ENCODE measurements around the gene AUTS2.

The AUTS2 gene

DNA sequence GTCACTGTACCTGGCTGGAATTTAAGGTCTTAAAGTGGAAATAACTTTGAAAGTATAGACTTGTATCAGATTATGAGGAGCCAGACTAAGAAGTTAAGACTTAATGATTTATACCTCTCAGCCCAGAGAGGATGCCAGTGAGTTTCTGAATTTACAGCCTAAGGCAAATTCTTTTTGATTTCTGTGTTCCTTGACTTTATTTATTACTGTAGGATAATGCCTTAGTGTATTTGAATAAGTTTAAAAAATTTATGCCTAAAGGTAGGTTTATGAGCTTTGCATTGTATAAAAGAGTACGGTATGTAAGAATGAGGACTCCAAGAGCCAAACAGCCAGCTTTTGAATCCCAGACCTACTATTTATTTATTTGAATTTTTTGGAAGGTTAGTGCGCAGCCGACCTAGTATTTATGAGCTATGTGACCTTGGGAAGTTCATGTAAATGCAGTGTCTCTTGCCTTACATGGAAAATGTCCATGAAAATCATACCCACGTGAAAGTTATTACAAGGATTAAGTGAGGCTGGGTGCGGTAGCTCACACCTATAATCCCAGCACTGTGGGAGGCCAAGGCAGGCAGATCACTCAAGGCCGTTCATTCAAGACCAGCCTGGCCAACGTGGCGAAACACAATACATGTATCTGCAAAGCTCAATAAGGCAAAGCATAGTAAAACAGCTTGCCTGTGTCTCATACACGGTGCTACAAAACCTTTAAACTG is 174.6 kb downstream of the AUTS2 start:
- H3K4me2 ChIP-seq (ENCODE audit: low read depth, low read length, poor library complexity, severe bottlenecking) = no peak overlapping the region
- H3K27me3 ChIP-seq (ENCODE audit: low read length) = no peaks in the 10 kb centered on the region
- no peaks in the 10 kb centered on the region for H3K9me2 ChIP-seq (replicated peaks; ENCODE audit: insufficient read depth, low read length)
- peaks cover 18% of the 10 kb centered on the region for H4K20me1 ChIP-seq (ENCODE audit: low read depth, low read length)
- no peak overlapping the region for H2AFZ ChIP-seq (ENCODE audit: low read depth, low read length, severe bottlenecking)
- peaks cover 19% of the 10 kb centered on the region; the same call in 1 of the 2 replicates for H3K79me2 ChIP-seq (ENCODE audit: insufficient read depth, low read length)
- no peak overlapping the region for H3K9ac ChIP-seq (ENCODE audit: low read length)
- H3F3A ChIP-seq (ENCODE audit: insufficient read depth) = no peaks in the 10 kb centered on the region
- no peak for TF ChIP-seq EZH2phosphoT487 (conservative IDR thresholded peaks at IDR 0.05; ENCODE audit: low read length)
- no peak for TF ChIP-seq CTCF (IDR thresholded peaks at IDR 0.05; ENCODE audit: insufficient read depth, low read length, poor library complexity, severe bottlenecking)
- H3K36me3 ChIP-seq (ENCODE audit: low read length) = no peaks in the 10 kb centered on the region
- no peaks in the 10 kb centered on the region for H3K9me3 ChIP-seq (ENCODE audit: insufficient read depth, low read length)
- no peak overlapping the region for H3K4me3 ChIP-seq (ENCODE audit: insufficient read depth, low read length, poor library complexity, severe bottlenecking)
- H3K27ac ChIP-seq (ENCODE audit: low read depth, low read length) = no peak overlapping the region

DNA sequence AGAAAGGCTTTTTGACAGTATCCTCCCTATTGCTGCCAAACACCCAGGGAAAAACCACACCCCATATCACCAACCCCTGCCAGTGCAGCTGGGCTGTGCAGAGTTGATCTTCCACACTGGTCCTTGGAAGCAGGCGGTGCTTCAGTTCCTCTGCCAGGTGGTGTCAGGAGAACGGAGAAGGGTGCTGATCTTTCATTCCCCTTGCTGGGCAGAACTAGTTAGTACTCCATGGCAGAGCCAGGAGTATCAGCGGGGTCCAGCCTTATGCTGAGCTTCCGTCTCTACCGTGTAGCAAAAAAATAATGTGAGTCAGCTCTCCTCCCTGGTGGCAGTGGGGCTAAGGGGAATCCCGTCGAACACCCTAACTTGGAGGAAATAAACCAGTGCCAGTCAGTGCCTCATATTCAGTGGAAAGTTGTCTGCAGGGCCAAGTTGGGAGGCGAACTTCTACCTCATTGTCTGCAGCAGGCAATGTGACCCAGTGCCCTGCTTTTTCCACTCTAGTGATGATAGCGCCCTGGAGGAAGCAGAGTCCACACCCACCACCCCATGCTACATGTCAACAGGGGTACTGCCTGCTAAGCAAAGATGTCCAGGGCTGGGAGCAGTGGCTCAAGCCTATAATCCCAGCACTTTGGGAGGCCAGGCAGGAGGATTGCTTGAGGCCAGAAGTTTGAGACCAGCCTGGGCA is 175.4 kb downstream of the AUTS2 start:
- H4K20me1 ChIP-seq (ENCODE audit: low read depth, low read length) = peaks cover 18% of the 10 kb centered on the region
- no peaks in the 10 kb centered on the region for H3K36me3 ChIP-seq (ENCODE audit: low read length)
- no peak overlapping the region for H3K4me3 ChIP-seq (ENCODE audit: insufficient read depth, low read length, poor library complexity, severe bottlenecking)
- H3K4me2 ChIP-seq (ENCODE audit: low read depth, low read length, poor library complexity, severe bottlenecking) = no peak overlapping the region
- no peak overlapping the region for H3K9ac ChIP-seq (ENCODE audit: low read length)
- H3K9me2 ChIP-seq (replicated peaks; ENCODE audit: insufficient read depth, low read length) = no peaks in the 10 kb centered on the region
- TF ChIP-seq EZH2phosphoT487 (conservative IDR thresholded peaks at IDR 0.05; ENCODE audit: low read length) (no peak), CTCF (IDR thresholded peaks at IDR 0.05; ENCODE audit: insufficient read depth, low read length, poor library complexity, severe bottlenecking) (no peak)
- H3K27me3 ChIP-seq (ENCODE audit: low read length) = no peaks in the 10 kb centered on the region
- H3F3A ChIP-seq (ENCODE audit: insufficient read depth) = no peaks in the 10 kb centered on the region
- H3K27ac ChIP-seq (ENCODE audit: low read depth, low read length) = no peak overlapping the region
- no peak overlapping the region for H2AFZ ChIP-seq (ENCODE audit: low read depth, low read length, severe bottlenecking)
- H3K79me2 ChIP-seq (ENCODE audit: insufficient read depth, low read length) = peaks cover 16% of the 10 kb centered on the region; the same call in 1 of the 2 replicates
- no peaks in the 10 kb centered on the region for H3K9me3 ChIP-seq (ENCODE audit: insufficient read depth, low read length)

- Histone ChIP-seq H3K9me3 (ENCODE audit: insufficient read depth, low read length) (no peaks in the 10 kb centered on the region), H3K4me2 (ENCODE audit: low read depth, low read length, poor library complexity, severe bottlenecking) (no peak overlapping the region), H3K79me2 (ENCODE audit: insufficient read depth, low read length) (peaks cover 15% of the 10 kb centered on the region; the same call in 1 of the 2 replicates), H3K27me3 (ENCODE audit: low read length) (no peaks in the 10 kb centered on the region), H3K36me3 (ENCODE audit: low read length) (no peaks in the 10 kb centered on the region), H3F3A (ENCODE audit: insufficient read depth) (no peaks in the 10 kb centered on the region), H3K4me3 (ENCODE audit: insufficient read depth, low read length, poor library complexity, severe bottlenecking) (no peak overlapping the region), H4K20me1 (ENCODE audit: low read depth, low read length) (peaks cover 16% of the 10 kb centered on the region), H3K9ac (ENCODE audit: low read length) (no peak overlapping the region), H3K27ac (ENCODE audit: low read depth, low read length) (no peak overlapping the region), H2AFZ (ENCODE audit: low read depth, low read length, severe bottlenecking) (no peak overlapping the region), H3K9me2 (replicated peaks; ENCODE audit: insufficient read depth, low read length) (no peaks in the 10 kb centered on the region)
- TF ChIP-seq EZH2phosphoT487 (conservative IDR thresholded peaks at IDR 0.05; ENCODE audit: low read length) (no peak), CTCF (IDR thresholded peaks at IDR 0.05; ENCODE audit: insufficient read depth, low read length, poor library complexity, severe bottlenecking) (no peak)
These were observed 177.0 kb downstream of the AUTS2 start for GRCh38 chr7:69775231-69775771.

All from SU-DHL-6 (cell line).